Esophagus squamous epithelium (tissue), 4 donors: ENCODE results near the gene GSTM3.

Experiments
- CTCF ChIP-seq, 6 experiments: fragments of 450-650 bp in 4 of 6; fragments of 200-600 bp in 2 of 6; sonication (generic) in 2 of 6; IDR thresholded peaks; one replicate each; pipeline ENCODE4 v1.5.1; 2016 to 2019; ENCODE audit warnings: antibody characterized with exemption in 6 of 6, mild to moderate bottlenecking in 4 of 6, moderate library complexity in 4 of 6
- POLR2A ChIP-seq, 4 donors: fragments of 450-650 bp; IDR thresholded peaks; one replicate each; pipeline ENCODE4 v1.6.1; 2017; ENCODE audit warnings: antibody characterized with exemption in 4 of 4, mild to moderate bottlenecking in 4 of 4, moderate library complexity in 3 of 4

- TF ChIP-seq CTCF (IDR thresholded peaks at IDR 0.05) (no peak), POLR2A (IDR thresholded peaks at IDR 0.05) (no peak)
These were observed 28.4 kb downstream of the GSTM3 start for GRCh38 chr1:109712321-109712864.
